MCF 10A (cell line): ENCODE results near the gene DNM3. TPM values are rescaled to one million over a fixed set of nuclear protein-coding genes. Genes with fewer than 3 reads are reported as not detected.

Experiments used
- BruUV-seq: library from RNA; stranded (reverse); fragments of 400-500 nt; replicated peaks from 2 replicates; lab custom pipeline; 2021; lab: Mats Ljungman, UMichigan
- CTCF ChIA-PET: fragments of 300-600 bp; sonication (Branson Sonifier 250); formaldehyde crosslinking; extraction: SDS; loops from one replicate; lab custom pipeline; 2021; ENCODE audit warnings: antibody characterized with exemption, inconsistent platforms; lab: Yijun Ruan, JAX
- POLR2A ChIA-PET: fragments of 300-600, 350-650 bp; sonication (Branson Sonifier 250); formaldehyde crosslinking; extraction: SDS; loops from one replicate; lab custom pipeline; 2020; ENCODE audit warnings: antibody characterized with exemption, inconsistent platforms; lab: Yijun Ruan, JAX
- DNase-seq: peaks from one replicate; pipeline ENCODE4 v3.0.0-alpha.2; 2018; ENCODE audit not compliant: unreplicated experiment
- H3K27ac Mint-ChIP-seq: one replicate; pipeline ENCODE4 v1.8.0; 2022; ENCODE audit warnings: mild to moderate bottlenecking, low read depth, mixed read lengths; ENCODE audit not compliant: unreplicated experiment
- H3K27me3 Mint-ChIP-seq: one replicate; pipeline ENCODE4 v1.8.0; 2022; ENCODE audit warnings: mixed read lengths; ENCODE audit not compliant: insufficient read depth, unreplicated experiment
- H3K36me3 Mint-ChIP-seq: one replicate; pipeline ENCODE4 v1.8.0; 2022; ENCODE audit warnings: mild to moderate bottlenecking, moderate library complexity, mixed read lengths; ENCODE audit not compliant: insufficient read depth, unreplicated experiment
- H3K4me1 Mint-ChIP-seq: one replicate; pipeline ENCODE4 v1.8.0; 2022; ENCODE audit warnings: mixed read lengths; ENCODE audit not compliant: insufficient read depth, unreplicated experiment
- H3K4me3 Mint-ChIP-seq: one replicate; pipeline ENCODE4 v1.8.0; 2022; ENCODE audit warnings: mild to moderate bottlenecking, moderate library complexity, mixed read lengths; ENCODE audit not compliant: unreplicated experiment
- H3K9me3 Mint-ChIP-seq: one replicate; pipeline ENCODE4 v1.8.0; 2022; ENCODE audit warnings: mixed read lengths; ENCODE audit not compliant: unreplicated experiment
- intact Hi-C: fragments of 100-400 bp; cut with micrococcal nuclease; formaldehyde crosslinking; loops from 2 replicates; pipeline ENCODE4 v1.14.1; 2022
- total RNA-seq: library from RNA; stranded (reverse); gene quantifications from 2 replicates; pipeline ENCODE4 v1.2.3, GENCODE V29; 2022
- TF ChIP-seq, protein P1 (sequence below): fragments of 200-600 bp; IDR thresholded peaks from one replicate; pipeline ENCODE4 v1.8.0; 2022; ENCODE audit warnings: antibody characterized with exemption, mild to moderate bottlenecking; ENCODE audit not compliant: unreplicated experiment

The DNM3 gene
- total RNA-seq, 1 experiment from 2014 or later = 0.68 TPM

DNA sequence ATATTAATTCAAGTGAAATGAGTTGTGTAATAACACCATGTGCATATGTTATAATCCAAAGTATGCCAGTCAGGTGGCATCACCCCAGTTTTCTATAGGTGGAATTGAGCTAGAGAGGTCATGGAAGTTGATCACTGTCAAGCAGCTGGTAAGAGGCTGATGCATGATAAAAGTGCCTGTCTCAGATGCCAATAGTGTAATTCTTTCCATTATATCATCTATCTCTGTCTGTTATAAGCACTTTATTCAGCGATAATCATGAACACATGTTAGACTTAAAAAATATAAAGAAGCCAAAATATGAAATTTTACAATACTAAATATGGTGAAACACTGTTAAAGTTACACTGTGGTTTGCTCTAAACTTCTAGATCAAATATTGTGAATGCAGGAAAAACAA lies 156.6 kb downstream of the DNM3 start:
- ChIA-PET CTCF (interaction anchor here (0.6 to 11.1 kb wide), 7 partner anchors 12 to 431 kb away, joined by 3 to 129 read pairs (median 5); no protein-coding TSS in a partner anchor), POLR2A (interaction anchor here (0.7 to 1.6 kb wide), 2 partner anchors 10 to 12 kb away, joined by 3 read pairs; no protein-coding TSS in a partner anchor)
- Mint-ChIP-seq H3K4me3 (no peak overlapping the region), H3K27me3 (peaks cover 11% of the 10 kb centered on the region), H3K36me3 (no peaks in the 10 kb centered on the region), H3K9me3 (no peaks in the 10 kb centered on the region), H3K4me1 (no peaks in the 10 kb centered on the region), H3K27ac (no peak overlapping the region)
- TF ChIP-seq, protein P1, sequence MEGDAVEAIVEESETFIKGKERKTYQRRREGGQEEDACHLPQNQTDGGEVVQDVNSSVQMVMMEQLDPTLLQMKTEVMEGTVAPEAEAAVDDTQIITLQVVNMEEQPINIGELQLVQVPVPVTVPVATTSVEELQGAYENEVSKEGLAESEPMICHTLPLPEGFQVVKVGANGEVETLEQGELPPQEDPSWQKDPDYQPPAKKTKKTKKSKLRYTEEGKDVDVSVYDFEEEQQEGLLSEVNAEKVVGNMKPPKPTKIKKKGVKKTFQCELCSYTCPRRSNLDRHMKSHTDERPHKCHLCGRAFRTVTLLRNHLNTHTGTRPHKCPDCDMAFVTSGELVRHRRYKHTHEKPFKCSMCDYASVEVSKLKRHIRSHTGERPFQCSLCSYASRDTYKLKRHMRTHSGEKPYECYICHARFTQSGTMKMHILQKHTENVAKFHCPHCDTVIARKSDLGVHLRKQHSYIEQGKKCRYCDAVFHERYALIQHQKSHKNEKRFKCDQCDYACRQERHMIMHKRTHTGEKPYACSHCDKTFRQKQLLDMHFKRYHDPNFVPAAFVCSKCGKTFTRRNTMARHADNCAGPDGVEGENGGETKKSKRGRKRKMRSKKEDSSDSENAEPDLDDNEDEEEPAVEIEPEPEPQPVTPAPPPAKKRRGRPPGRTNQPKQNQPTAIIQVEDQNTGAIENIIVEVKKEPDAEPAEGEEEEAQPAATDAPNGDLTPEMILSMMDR = no peak
- no peak for DNase-seq
- intact Hi-C loops = no loop called here
- no TSS peak for BruUV-seq

- intact Hi-C loops = no loop called here
- Mint-ChIP-seq H3K4me1 (peaks cover 4% of the 10 kb centered on the region), H3K27me3 (peaks cover 4% of the 10 kb centered on the region), H3K4me3 (no peak overlapping the region), H3K27ac (no peak overlapping the region), H3K9me3 (no peaks in the 10 kb centered on the region), H3K36me3 (no peaks in the 10 kb centered on the region)
- no TSS peak for BruUV-seq
- no peak for DNase-seq
- CTCF ChIA-PET = interaction anchor here (0.6 to 11.1 kb wide), 6 partner anchors 13 to 391 kb away, joined by 3 to 129 read pairs (median 5); no protein-coding TSS in a partner anchor
- POLR2A ChIA-PET = interaction anchor here (1.6 kb wide), 1 partner anchor 10 kb away, joined by 3 read pairs; no protein-coding TSS in a partner anchor
- TF ChIP-seq, protein P1 = no peak
Observed at GRCh38 chr1:171998711-171999110, 157.4 kb downstream of the DNM3 start.

DNA sequence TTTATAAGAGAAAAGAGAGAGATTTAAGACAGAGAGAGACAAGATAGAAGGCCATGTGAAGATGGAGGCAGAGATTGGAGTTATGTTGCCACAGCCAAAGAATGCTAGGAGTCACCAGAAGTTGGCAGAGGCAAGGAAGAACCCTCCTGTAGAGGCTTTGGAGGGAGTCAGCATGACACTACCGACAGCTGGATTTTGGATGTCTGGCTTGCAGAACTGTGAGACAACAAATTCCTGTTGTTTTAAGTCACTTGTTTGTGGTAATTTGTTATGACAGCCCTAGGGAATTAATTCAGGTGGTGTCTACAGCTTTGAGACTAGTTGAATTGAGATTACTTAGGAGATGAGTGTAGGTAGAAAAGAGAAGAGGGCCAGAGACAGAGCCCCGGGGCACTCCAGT lies 158.5 kb downstream of the DNM3 start:
- intact Hi-C loops = loop anchor here (5.0 to 10.0 kb wide), 2 partner anchors 285 to 718 kb away; no protein-coding TSS in a partner anchor
- no peaks in the 10 kb centered on the region for H3K36me3 Mint-ChIP-seq
- DNase-seq = no peak
- H3K4me1 Mint-ChIP-seq = peaks cover 13% of the 10 kb centered on the region
- H3K4me3 Mint-ChIP-seq = no peak overlapping the region
- no TSS peak for BruUV-seq
- ChIA-PET CTCF (interaction anchor here (0.7 to 11.1 kb wide), 6 partner anchors 9 to 913 kb away, joined by 3 to 129 read pairs (median 10); no protein-coding TSS in a partner anchor), POLR2A (no interaction called here)
- no peak overlapping the region for H3K27ac Mint-ChIP-seq
- H3K27me3 Mint-ChIP-seq = no peaks in the 10 kb centered on the region
- no peaks in the 10 kb centered on the region for H3K9me3 Mint-ChIP-seq
- TF ChIP-seq, protein P1 = no peak

GRCh38 chr1:172001288-172001687 lies 160.0 kb downstream of the DNM3 start:
- H3K27ac Mint-ChIP-seq = no peak overlapping the region
- CTCF ChIA-PET = interaction anchor here (0.7 to 11.1 kb wide), 13 partner anchors 10 to 445 kb away, joined by 3 to 145 read pairs (median 17); no protein-coding TSS in a partner anchor

More at GRCh38 chr1:172001288-172001687, 160.0 kb downstream of the DNM3 start:
- TF ChIP-seq, protein P1 = no peak
- no peak for DNase-seq
- Mint-ChIP-seq H3K4me3 (no peak overlapping the region), H3K4me1 (peaks cover 18% of the 10 kb centered on the region), H3K9me3 (no peaks in the 10 kb centered on the region), H3K27me3 (no peaks in the 10 kb centered on the region), H3K36me3 (no peaks in the 10 kb centered on the region)
- POLR2A ChIA-PET = interaction anchor here (1.7 kb wide), 1 partner anchor 13 kb away, joined by 3 read pairs; no protein-coding TSS in a partner anchor
- intact Hi-C loops = loop anchor here (5.0 to 10.0 kb wide), 2 partner anchors 284 to 716 kb away; no protein-coding TSS in a partner anchor
- BruUV-seq = no TSS peak
